HEK293 (cell line): ENCODE data around the gene KHDRBS2.

Experiments used
- CTCF ChIA-PET: fragments of 350-600 bp; formaldehyde crosslinking; extraction: SDS; loops from one replicate; lab custom pipeline; 2021; ENCODE audit warnings: antibody characterized with exemption; lab: Yijun Ruan, JAX
- POLR2A ChIA-PET: fragments of 300-600 bp; formaldehyde crosslinking; extraction: SDS; loops from one replicate; lab custom pipeline; 2020; ENCODE audit warnings: antibody characterized with exemption, inconsistent platforms; lab: Yijun Ruan, JAX
- H3K27ac ChIP-seq: fragments of 200-500 bp; sonication (Bioruptor generic); 2 replicates; pipeline ENCODE4 v1.5.1; 2014; ENCODE audit warnings: low read depth, low read length, control low read depth, inconsistent platforms; ENCODE audit errors: extremely low read depth
- H3K36me3 ChIP-seq, 2 experiments: fragments of 200-500 bp in 1 of 2; sonication (Bioruptor generic) in 1 of 2; 1 replicate in 1 of 2; 2 replicates in 1 of 2; pipeline ENCODE4 v1.5.1; 2014 to 2017; ENCODE audit warnings: inconsistent platforms in 2 of 2, low read length in 2 of 2; ENCODE audit not compliant: control insufficient read depth in 2 of 2, insufficient read depth in 1 of 2
- H3K4me1 ChIP-seq: fragments of 200-500 bp; sonication (Bioruptor generic); 2 replicates; pipeline ENCODE4 v1.5.1; 2014; ENCODE audit warnings: mild to moderate bottlenecking, low read length, inconsistent platforms; ENCODE audit not compliant: control insufficient read depth, insufficient read depth
- H3K4me3 ChIP-seq: 2 replicates; pipeline ENCODE4 v1.5.1; 2011; ENCODE audit warnings: low read depth, mild to moderate bottlenecking, control low read depth, low read length, moderate library complexity
- H3K9me3 ChIP-seq: fragments of 200-500 bp; sonication (Bioruptor generic); 2 replicates; pipeline ENCODE4 v1.5.1; 2014; ENCODE audit warnings: low read depth, low read length, inconsistent platforms; ENCODE audit not compliant: control insufficient read depth, insufficient read depth
- CTCF ChIP-seq: fragments of 450-650 bp; formaldehyde crosslinking; IDR thresholded peaks from 2 replicates; pipeline ENCODE4 v1.5.1; 2016; ENCODE audit warnings: missing biosample characterization, missing genetic modification characterization
- MYNN ChIP-seq: fragments of 450-650 bp; formaldehyde crosslinking; IDR thresholded peaks from 2 replicates; pipeline ENCODE4 v1.5.1; 2016; ENCODE audit warnings: missing biosample characterization, missing genetic modification characterization, borderline replicate concordance
- OVOL3 ChIP-seq: fragments of 450-650 bp; formaldehyde crosslinking; IDR thresholded peaks from 2 replicates; pipeline ENCODE4 v1.5.1; 2016; ENCODE audit warnings: missing biosample characterization, missing genetic modification characterization
- TRIM28 ChIP-seq: IDR thresholded peaks from 2 replicates; pipeline ENCODE4 v1.6.1; 2011; ENCODE audit warnings: low read length, control low read depth, borderline replicate concordance
- ZBTB20 ChIP-seq: fragments of 450-650 bp; formaldehyde crosslinking; IDR thresholded peaks from 2 replicates; pipeline ENCODE4 v1.5.1; 2016; ENCODE audit warnings: missing biosample characterization, missing genetic modification characterization
- ZBTB21 ChIP-seq: fragments of 450-650 bp; formaldehyde crosslinking; IDR thresholded peaks from 2 replicates; pipeline ENCODE4 v1.5.1; 2017; ENCODE audit warnings: missing biosample characterization, missing genetic modification characterization
- ZFP37 ChIP-seq: fragments of 450-650 bp; formaldehyde crosslinking; IDR thresholded peaks from 2 replicates; pipeline ENCODE4 v1.5.1; 2016; ENCODE audit warnings: missing biosample characterization, missing genetic modification characterization
- ZFP69B ChIP-seq: fragments of 450-650 bp; formaldehyde crosslinking; IDR thresholded peaks from 2 replicates; pipeline ENCODE4 v1.5.1; 2016; ENCODE audit warnings: missing biosample characterization, missing genetic modification characterization
- ZNF221 ChIP-seq: fragments of 450-650 bp; formaldehyde crosslinking; IDR thresholded peaks from 2 replicates; pipeline ENCODE4 v1.5.1; 2017; ENCODE audit warnings: missing biosample characterization, missing genetic modification characterization, borderline replicate concordance
- ZNF223 ChIP-seq: fragments of 450-650 bp; formaldehyde crosslinking; IDR thresholded peaks from 2 replicates; pipeline ENCODE4 v1.5.1; 2016; ENCODE audit warnings: missing biosample characterization, missing genetic modification characterization
- ZNF571 ChIP-seq: fragments of 450-650 bp; formaldehyde crosslinking; IDR thresholded peaks from 2 replicates; pipeline ENCODE4 v1.5.0; 2017; ENCODE audit warnings: missing biosample characterization, missing genetic modification characterization
- ZNF654 ChIP-seq: fragments of 450-650 bp; formaldehyde crosslinking; IDR thresholded peaks from 2 replicates; pipeline ENCODE4 v1.5.1; 2016; ENCODE audit warnings: low read depth, missing biosample characterization, missing genetic modification characterization
- ZNF677 ChIP-seq: fragments of 450-650 bp; IDR thresholded peaks from 2 replicates; pipeline ENCODE4 v1.5.0; 2018; ENCODE audit warnings: missing biosample characterization, mild to moderate bottlenecking, missing genetic modification characterization, moderate library complexity
- ZSCAN23 ChIP-seq: fragments of 450-650 bp; formaldehyde crosslinking; IDR thresholded peaks from 2 replicates; pipeline ENCODE4 v1.5.1; 2016; ENCODE audit warnings: missing biosample characterization, missing genetic modification characterization
- TF ChIP-seq, protein P1 (sequence below): fragments of 450-650 bp; formaldehyde crosslinking; IDR thresholded peaks from 2 replicates; pipeline ENCODE4 v1.5.1; 2016; ENCODE audit warnings: missing biosample characterization, missing genetic modification characterization
- TF ChIP-seq, protein P2 (sequence below): fragments of 450-650 bp; formaldehyde crosslinking; IDR thresholded peaks from 2 replicates; pipeline ENCODE4 v1.5.1; 2017; ENCODE audit warnings: missing biosample characterization, missing genetic modification characterization

KHDRBS2 gene

GRCh38 chr6:62167736-62168135 is 118.3 kb downstream of the KHDRBS2 start:
- H3K4me3 ChIP-seq, result no peak overlapping the region
- no peaks in the 10 kb centered on the region for H3K9me3 ChIP-seq
- TF ChIP-seq, protein P1, sequence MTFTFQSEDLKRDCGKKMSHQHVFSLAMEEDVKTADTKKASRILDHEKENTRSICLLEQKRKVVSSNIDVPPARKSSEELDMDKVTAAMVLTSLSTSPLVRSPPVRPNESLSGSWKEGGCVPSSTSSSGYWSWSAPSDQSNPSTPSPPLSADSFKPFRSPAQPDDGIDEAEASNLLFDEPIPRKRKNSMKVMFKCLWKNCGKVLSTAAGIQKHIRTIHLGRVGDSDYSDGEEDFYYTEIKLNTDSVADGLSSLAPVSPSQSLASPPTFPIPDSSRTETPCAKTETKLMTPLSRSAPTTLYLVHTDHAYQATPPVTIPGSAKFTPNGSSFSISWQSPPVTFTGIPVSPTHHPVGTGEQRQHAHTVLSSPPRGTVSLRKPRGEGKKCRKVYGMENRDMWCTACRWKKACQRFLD, result no peak
- CTCF ChIA-PET, result interaction anchor here (0.7 kb wide), 1 partner anchor 288 kb away, joined by 3 read pairs; no protein-coding TSS in a partner anchor
- H3K36me3 ChIP-seq, result no peaks in the 10 kb centered on the region
- POLR2A ChIA-PET, result no interaction called here
- H3K4me1 ChIP-seq, result no peaks in the 10 kb centered on the region
- H3K27ac ChIP-seq, result no peak overlapping the region

DNA sequence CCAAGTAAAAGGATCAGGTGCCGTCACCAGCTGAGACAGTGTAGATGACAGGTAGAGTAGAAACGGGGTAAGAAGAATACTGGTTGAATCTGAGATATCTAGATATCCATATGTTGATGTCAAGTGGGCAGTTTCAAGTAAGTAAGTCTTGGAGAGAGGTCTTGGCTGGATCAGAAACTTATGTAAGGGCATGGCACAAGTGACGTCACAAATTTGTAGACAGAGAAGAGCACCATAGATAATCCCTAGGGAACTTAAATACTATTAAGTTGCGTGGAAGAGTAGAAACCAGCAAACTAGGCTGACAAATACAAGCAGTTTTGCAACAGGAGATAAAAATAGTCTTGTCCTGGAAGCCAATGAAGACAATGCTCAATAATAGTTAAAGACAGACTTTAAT is 123.2 kb downstream of the KHDRBS2 start:
- TF ChIP-seq ZFP69B, result no peak
- H3K4me1 ChIP-seq, result no peaks in the 10 kb centered on the region
- H3K9me3 ChIP-seq, result no peaks in the 10 kb centered on the region
- H3K27ac ChIP-seq, result no peak overlapping the region
- H3K4me3 ChIP-seq, result no peak overlapping the region
- ChIA-PET CTCF (no interaction called here), POLR2A (no interaction called here)
- H3K36me3 ChIP-seq, result no peaks in the 10 kb centered on the region

GRCh38 chr6:62152796-62153195 is 133.2 kb downstream of the KHDRBS2 start:
- POLR2A ChIA-PET, result no interaction called here
- TF ChIP-seq OVOL3 (tag by site-specific recombination), result no peak
- TF ChIP-seq ZNF677 (tag by site-specific recombination), result no peak
- no peak for TF ChIP-seq ZBTB20 (tag by site-specific recombination)
- TF ChIP-seq ZNF223 (tag by site-specific recombination), result no peak
- CTCF ChIA-PET, result no interaction called here
- Histone ChIP-seq H3K36me3 (no peaks in the 10 kb centered on the region), H3K4me3 (no peak overlapping the region), H3K27ac (no peak overlapping the region), H3K9me3 (no peaks in the 10 kb centered on the region), H3K4me1 (no peaks in the 10 kb centered on the region)

- ChIA-PET CTCF (interaction anchor here (0.5 to 2.7 kb wide), 12 partner anchors 8 to 1673 kb away, joined by 3 to 19 read pairs (median 4); no protein-coding TSS in a partner anchor), POLR2A (no interaction called here)
- Histone ChIP-seq H3K4me1 (no peaks in the 10 kb centered on the region), H3K9me3 (no peaks in the 10 kb centered on the region), H3K27ac (no peak overlapping the region), H3K36me3 (no peaks in the 10 kb centered on the region), H3K4me3 (no peak overlapping the region)
- no peak for TF ChIP-seq ZSCAN23 (tag by site-specific recombination)
- no peak for TF ChIP-seq ZBTB21 (tag by site-specific recombination)
- TF ChIP-seq ZNF654 (tag by site-specific recombination), result peak; percentile 56
- TF ChIP-seq ZNF223 (tag by site-specific recombination), result no peak
- TF ChIP-seq, protein P2, sequence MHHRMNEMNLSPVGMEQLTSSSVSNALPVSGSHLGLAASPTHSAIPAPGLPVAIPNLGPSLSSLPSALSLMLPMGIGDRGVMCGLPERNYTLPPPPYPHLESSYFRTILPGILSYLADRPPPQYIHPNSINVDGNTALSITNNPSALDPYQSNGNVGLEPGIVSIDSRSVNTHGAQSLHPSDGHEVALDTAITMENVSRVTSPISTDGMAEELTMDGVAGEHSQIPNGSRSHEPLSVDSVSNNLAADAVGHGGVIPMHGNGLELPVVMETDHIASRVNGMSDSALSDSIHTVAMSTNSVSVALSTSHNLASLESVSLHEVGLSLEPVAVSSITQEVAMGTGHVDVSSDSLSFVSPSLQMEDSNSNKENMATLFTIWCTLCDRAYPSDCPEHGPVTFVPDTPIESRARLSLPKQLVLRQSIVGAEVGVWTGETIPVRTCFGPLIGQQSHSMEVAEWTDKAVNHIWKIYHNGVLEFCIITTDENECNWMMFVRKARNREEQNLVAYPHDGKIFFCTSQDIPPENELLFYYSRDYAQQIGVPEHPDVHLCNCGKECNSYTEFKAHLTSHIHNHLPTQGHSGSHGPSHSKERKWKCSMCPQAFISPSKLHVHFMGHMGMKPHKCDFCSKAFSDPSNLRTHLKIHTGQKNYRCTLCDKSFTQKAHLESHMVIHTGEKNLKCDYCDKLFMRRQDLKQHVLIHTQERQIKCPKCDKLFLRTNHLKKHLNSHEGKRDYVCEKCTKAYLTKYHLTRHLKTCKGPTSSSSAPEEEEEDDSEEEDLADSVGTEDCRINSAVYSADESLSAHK (tag by site-specific recombination), result no peak
- no peak for TF ChIP-seq MYNN (tag by site-specific recombination)
- TF ChIP-seq TRIM28, result no peak
- no peak for TF ChIP-seq ZNF571 (tag by site-specific recombination)
- TF ChIP-seq CTCF (tag by site-specific recombination), result 0 out of 2 replicates have a peak, but pooled peaks have one; percentile 16
- TF ChIP-seq ZFP37 (tag by site-specific recombination), result no peak
- no peak for TF ChIP-seq ZNF221
Measured at GRCh38 chr6:62150048-62150663, 135.9 kb downstream of the KHDRBS2 start.
